Muscle layer of colon (tissue), 2 donors: ENCODE data around the gene TRPV3.

Experiments
- H3K27ac ChIP-seq: one replicate; pipeline ENCODE4 v1.7.0; 2013; ENCODE audit warnings: low read depth, mild to moderate bottlenecking, low read length, moderate library complexity
- H3K27me3 ChIP-seq, 2 donors: one replicate each; pipeline ENCODE4 v1.7.0; 2013; ENCODE audit warnings: low read length in 2 of 2, mild to moderate bottlenecking in 2 of 2; ENCODE audit not compliant: insufficient read depth in 2 of 2, control insufficient read depth in 1 of 2
- H3K36me3 ChIP-seq: one replicate; pipeline ENCODE4 v1.7.0; 2013; ENCODE audit warnings: mild to moderate bottlenecking, low read length; ENCODE audit not compliant: insufficient read depth
- H3K4me1 ChIP-seq: one replicate; pipeline ENCODE4 v1.7.0; 2013; ENCODE audit warnings: mild to moderate bottlenecking, low read length; ENCODE audit not compliant: insufficient read depth
- H3K4me3 ChIP-seq, 2 donors: one replicate each; pipeline ENCODE4 v1.7.0; 2013; ENCODE audit warnings: low read length in 2 of 2, low read depth in 1 of 2, mild to moderate bottlenecking in 1 of 2, moderate library complexity in 1 of 2
- H3K9ac ChIP-seq: one replicate; pipeline ENCODE4 v1.7.0; 2013; ENCODE audit warnings: low read length
- H3K9me3 ChIP-seq: one replicate; pipeline ENCODE4 v1.7.0; 2013; ENCODE audit warnings: mild to moderate bottlenecking, low read length
- donor health status: abdominal sarcoma.
- donor health status: Adenocarcinoma of cecum.

Gene TRPV3

DNA sequence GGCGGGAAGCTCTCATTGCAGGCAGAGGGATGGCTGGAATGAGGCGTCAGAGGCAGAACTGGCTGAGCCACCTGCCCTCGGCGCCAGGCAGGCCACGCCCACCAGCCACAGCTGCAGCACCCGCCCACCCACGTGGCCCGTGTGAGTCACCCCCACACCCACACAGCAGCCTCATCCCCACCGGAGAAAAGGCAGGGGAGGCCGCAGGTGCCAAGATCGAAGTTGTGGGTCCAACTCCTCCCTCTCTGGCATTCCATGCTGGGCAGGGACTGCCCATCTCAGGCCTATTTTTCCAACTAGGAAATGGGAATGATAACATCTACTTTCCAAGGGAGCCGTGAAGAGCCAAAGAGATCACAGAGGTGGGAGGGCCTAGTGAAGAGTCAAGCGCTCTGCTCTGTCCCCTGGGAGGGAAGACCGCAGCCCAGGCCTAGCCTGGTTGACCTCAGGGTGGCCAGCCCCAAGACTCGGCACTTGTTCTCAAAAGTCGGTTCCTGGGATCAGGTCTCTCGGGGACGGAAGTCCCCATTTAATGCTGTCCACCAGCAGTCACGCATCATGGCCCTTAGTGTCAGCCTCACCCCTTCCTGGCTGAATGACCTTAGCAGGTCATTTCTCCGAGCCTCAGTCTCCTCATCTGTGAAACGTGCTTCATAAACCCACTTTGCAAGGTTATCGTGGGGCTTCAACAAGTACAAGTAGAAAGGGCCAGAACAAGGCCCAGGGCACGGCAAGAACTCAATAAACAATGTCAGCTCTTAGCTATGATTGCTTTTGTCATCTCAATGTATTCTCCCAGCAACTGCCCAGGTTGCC is at the start of gene TRPV3:
Gene TRPV3, minus strand, starts transcription at position 45 of the 816 bp plus-strand sequence. CDS start 2,962 bp downstream, outside the sequence.
- Histone ChIP-seq H3K9ac (no peak within 1 kb of the TSS), H3K36me3 (no peaks in the 10 kb centered on the region), H3K27me3 (peaks cover 0 to 4% of the 10 kb centered on the region in 2 donors), H3K4me1 (peaks cover 6% of the 10 kb centered on the region), H3K4me3 (no peak within 1 kb of the TSS), H3K9me3 (no peaks in the 10 kb centered on the region), H3K27ac (no peak within 1 kb of the TSS)

DNA sequence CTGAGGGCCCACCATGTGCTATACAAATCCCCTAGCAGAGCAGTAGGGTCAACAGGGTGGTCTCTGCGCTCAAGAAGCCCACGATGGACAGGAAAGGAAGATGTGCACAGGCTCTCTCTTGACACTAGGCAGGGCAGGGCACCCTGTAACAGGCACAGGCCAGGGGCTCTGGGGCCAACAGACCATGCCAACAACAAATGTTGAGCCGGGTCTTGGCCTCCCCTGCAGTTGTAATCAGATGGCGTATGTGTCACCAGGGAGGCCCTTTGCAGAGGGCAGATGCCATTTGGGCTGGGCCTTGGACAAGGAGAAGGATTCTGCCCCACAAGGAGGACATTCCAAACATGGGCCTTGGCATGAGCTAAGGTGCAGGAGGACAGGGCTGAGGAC is 46.3 kb upstream of the TRPV3 start:
- Histone ChIP-seq H3K27ac (no peak overlapping the region), H3K27me3 (no peaks in the 10 kb centered on the region), H3K9me3 (no peaks in the 10 kb centered on the region), H3K4me3 (no peak overlapping the region), H3K4me1 (no peaks in the 10 kb centered on the region), H3K9ac (no peak overlapping the region), H3K36me3 (no peaks in the 10 kb centered on the region)

DNA sequence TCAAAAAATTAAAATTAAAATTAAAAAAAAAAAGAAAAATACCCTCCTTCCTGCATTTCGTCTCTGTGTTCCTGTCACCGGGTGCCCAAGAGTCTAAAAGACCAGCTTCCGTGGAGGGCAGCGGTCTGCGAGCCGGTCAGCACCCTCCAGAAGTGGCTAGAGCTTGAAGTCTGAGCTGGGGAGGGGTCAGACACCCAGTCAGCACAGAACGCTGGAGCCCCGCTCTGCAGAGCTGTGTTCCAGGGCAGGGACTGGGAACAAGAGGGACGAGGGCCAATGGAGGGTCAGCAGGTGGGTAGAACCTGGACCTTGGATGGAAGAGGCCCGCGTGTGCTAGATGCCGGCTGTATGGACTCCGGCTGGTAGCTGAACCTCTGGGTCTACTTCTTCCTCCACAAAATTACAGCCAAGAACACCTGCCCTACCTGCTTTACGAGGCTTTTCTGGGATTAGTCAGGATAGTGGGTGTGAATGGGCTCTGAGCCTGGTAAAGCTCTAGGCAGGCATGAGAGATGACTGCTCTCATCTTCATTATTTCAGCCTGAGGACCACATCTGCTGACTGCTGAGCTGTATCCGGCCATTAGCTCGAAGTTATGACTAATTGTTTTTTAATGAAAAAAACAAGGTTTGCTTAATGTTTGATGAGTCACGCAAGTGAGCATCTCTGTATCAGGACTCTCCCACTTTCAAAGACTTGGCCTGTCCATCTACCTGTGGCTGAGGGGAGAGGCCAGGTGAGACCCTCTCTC is 45.7 kb upstream of the TRPV3 start:
- Histone ChIP-seq H3K36me3 (no peaks in the 10 kb centered on the region), H3K27ac (no peak overlapping the region), H3K9me3 (no peaks in the 10 kb centered on the region), H3K9ac (no peak overlapping the region), H3K27me3 (no peaks in the 10 kb centered on the region), H3K4me1 (no peaks in the 10 kb centered on the region), H3K4me3 (no peak overlapping the region)

DNA sequence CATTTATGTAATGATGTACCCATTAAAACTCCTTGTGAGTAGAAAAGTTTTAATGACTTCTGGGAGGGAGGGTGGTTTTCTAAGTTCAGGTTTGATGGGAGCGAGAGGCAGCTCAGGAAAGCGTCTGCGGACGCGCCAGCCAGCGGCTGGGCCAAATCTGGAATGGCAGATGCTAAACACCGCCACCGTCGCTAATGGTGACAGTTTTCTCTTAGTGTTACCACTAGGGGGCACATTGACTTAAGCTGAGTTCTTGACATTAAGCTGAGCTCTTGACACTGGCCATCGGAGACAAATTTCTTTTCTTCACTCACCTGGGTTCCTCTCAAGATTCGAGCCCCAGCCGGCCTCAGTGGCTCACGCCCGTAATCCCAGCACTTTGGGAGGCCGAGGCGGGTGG is 44.9 kb upstream of the TRPV3 start:
- Histone ChIP-seq H3K27me3 (no peaks in the 10 kb centered on the region), H3K36me3 (no peaks in the 10 kb centered on the region), H3K4me1 (no peaks in the 10 kb centered on the region), H3K27ac (no peak overlapping the region), H3K9ac (no peak overlapping the region), H3K9me3 (no peaks in the 10 kb centered on the region), H3K4me3 (no peak overlapping the region)

DNA sequence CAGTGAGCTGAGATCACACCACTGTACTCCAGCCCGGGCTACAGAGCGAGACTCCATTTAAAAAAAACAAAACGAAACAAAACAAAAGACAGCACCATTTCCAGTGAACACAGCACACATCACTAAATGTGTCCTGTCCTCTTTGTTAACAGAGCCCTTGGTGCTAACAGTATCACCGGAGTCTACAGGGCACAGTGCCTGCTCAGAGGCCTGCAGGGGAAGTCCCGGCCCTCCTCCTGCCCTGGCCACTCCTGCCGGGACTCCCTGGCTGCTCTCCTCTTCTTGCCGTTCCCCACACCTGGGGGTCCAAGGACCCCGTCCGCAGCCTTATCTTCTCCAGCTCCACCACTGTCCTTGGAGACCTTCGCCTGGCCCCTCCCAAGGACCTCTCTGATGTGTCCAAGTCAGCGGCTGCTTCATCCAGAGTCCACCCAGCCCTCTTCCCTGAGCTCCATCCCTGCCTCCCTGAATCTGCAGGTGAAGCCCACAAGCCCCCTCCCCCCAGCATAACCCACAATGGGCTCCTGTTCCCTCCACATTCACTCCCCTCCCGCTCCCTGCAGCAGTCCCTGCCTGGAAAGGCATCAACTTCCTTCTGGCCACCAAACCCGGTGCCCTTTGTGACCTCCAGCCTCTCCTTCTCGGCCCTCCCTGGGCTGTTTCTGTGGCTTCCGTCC is 43.1 kb upstream of the TRPV3 start:
- Histone ChIP-seq H3K9ac (no peak overlapping the region), H3K27me3 (no peaks in the 10 kb centered on the region), H3K9me3 (no peaks in the 10 kb centered on the region), H3K4me3 (no peak overlapping the region), H3K27ac (no peak overlapping the region), H3K36me3 (no peaks in the 10 kb centered on the region), H3K4me1 (no peaks in the 10 kb centered on the region)

DNA sequence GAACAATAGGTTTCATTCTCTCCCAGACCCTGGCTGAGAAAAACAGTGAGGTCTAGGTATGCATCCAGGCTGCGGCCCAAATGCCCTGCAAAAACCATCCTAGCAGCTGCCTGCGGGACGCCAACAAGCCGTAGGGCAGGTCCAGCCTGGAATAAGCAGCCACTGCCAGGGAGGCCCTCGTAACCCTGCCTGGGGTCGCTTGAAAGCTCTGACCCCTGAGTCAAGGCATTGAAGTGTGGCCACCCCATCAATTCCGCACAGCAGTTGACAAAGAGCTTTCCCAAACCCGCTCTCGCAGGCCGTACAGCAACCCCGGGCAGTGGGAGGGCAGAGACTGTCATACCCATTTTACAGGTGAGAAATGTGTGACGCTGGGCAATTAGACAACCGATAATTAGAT is 40.5 kb upstream of the TRPV3 start:
- Histone ChIP-seq H3K4me3 (no peak overlapping the region), H3K27me3 (no peaks in the 10 kb centered on the region), H3K27ac (no peak overlapping the region), H3K36me3 (no peaks in the 10 kb centered on the region), H3K9me3 (no peaks in the 10 kb centered on the region), H3K4me1 (no peaks in the 10 kb centered on the region), H3K9ac (no peak overlapping the region)

DNA sequence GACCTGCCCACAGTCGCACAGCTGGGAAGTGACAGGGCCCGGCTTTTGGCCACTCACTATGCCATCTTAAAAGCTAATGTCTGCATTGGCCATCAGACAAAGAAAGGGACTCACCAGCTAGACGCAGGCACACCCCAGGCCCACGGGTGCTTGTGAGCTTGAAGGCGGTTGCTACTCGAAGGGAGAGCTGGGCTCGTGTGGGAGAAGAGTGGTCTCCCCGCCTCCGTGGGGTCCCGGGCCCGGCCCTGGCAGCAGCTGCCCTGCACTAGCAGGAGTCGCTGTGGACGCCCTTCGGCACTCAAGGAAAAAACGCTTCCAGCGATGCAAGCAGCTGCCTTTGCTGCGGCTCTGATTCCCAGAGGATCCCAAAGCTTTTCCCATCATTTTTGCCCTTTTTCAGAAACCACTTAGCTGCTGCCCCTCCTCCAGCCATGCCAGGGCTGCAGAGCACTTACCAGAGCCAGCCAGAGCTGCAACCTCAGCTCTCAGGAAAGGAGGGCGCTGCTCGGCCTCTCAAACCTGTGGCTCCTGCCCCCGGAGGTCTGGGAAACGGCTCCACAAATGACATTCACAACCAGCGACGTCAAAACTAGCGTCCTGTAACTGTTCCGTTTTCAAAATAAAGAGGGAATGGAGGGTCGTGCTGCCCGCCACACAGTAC is 39.3 kb upstream of the TRPV3 start:
- Histone ChIP-seq H3K36me3 (no peaks in the 10 kb centered on the region), H3K4me3 (no peak overlapping the region), H3K27ac (no peak overlapping the region), H3K4me1 (no peaks in the 10 kb centered on the region), H3K9ac (no peak overlapping the region), H3K9me3 (no peaks in the 10 kb centered on the region), H3K27me3 (no peaks in the 10 kb centered on the region)

DNA sequence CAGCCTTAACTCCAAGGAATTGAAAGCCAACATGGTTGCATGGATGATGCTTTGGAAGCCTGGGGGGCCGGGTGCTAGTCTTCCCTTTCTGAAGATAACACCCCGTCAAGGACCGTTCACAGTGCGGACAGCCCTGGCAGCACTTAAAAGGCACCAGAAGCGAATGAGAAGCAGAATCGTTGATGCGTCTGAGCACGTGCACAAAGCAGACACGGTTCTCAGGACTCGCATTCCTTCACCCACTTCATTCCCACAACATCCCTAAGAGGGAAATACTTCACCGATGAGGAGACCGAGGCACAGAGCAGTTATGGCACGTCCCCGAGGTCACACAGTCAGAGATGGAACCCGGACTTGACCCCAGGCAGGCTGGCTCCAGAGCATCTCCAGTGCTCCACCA is 37.4 kb upstream of the TRPV3 start:
- no peaks in the 10 kb centered on the region for H3K4me1 ChIP-seq
- no peak overlapping the region for H3K27ac ChIP-seq
- no peak overlapping the region for H3K9ac ChIP-seq
- no peak overlapping the region for H3K4me3 ChIP-seq
- no peaks in the 10 kb centered on the region for H3K9me3 ChIP-seq
- no peaks in the 10 kb centered on the region for H3K27me3 ChIP-seq
- H3K36me3 ChIP-seq, result peaks cover 5% of the 10 kb centered on the region

DNA sequence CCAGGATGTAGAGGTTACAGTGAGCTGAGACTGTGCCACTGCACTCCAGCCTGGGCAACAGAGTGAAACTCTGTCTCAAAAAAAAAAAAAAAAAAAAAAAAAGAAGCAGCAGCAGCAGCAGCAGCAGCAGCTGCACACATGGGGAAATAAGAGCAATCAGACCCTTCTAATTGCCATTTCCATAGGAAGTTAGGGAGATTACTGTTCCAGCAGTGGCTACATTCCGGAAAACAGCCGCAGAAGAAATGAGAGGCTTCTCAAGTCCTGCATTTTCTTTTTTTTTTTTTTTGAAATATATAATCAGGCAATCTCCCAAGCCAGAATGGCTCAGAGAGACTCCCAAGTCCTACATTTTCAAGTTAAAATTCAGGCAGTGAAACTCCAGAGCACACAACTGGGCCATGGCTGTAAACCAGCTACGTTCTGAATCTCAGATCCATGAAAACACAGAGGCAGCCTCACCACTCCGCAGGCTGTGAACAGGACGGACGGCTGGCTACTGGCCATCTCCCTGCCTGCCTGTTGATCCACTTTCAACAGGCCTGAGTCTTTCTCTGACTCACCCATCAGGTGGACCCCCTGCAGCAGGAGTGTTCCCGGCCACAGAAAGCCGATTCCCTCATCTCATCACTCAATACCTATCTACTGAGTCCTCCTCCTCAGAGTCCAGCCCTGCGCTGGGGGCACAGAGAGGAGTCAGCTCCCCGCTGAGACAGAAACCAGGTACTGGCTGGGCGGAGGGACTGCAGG is 36.6 kb upstream of the TRPV3 start:
- H3K9me3 ChIP-seq, result no peaks in the 10 kb centered on the region
- no peaks in the 10 kb centered on the region for H3K4me1 ChIP-seq
- H3K27me3 ChIP-seq, result no peaks in the 10 kb centered on the region
- H3K27ac ChIP-seq, result no peak overlapping the region
- H3K4me3 ChIP-seq, result no peak overlapping the region
- peaks cover 5% of the 10 kb centered on the region for H3K36me3 ChIP-seq
- H3K9ac ChIP-seq, result no peak overlapping the region

DNA sequence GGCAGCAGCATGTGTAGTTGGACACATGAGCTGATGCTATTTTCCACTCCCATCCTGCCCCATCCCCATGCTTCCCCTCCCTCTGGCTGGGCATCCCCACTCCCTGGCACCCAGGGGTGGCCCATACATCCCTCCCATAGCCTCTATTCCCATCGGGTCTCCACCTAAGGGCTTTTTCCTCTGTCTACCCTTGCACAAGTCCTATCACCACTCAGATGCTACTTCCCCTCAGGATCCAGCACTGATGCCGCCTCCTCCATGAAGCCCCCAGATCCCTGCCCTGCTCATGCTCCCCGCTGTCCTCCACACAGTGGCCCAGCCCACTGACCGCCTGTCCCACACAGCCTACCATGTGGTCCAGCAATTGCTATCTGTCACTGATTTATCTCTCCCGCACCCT is 35.8 kb upstream of the TRPV3 start:
- Histone ChIP-seq H3K4me1 (no peaks in the 10 kb centered on the region), H3K9me3 (no peaks in the 10 kb centered on the region), H3K27me3 (no peaks in the 10 kb centered on the region), H3K9ac (no peak overlapping the region), H3K36me3 (peaks cover 5% of the 10 kb centered on the region), H3K27ac (no peak overlapping the region), H3K4me3 (no peak overlapping the region)
